Activated gamma-delta T cell treated with Interleukin-2 at 50 U/mL for 16 hours (primary cell): Measurements from ENCODE around the gene ITM2B.
"Not testable (repeated sequence)": the region's sequence is repeated elsewhere in the genome, so short reads cannot be mapped to it uniquely, and the experiment has no call there.

ENCODE experiments used
- DNase-seq: peaks from one replicate; pipeline ENCODE4 v3.0.0-alpha.2; 2020

Gene ITM2B

GRCh38 chr13:48230541-48230940 lies 2.5 kb upstream of the ITM2B start:
- no peak for DNase-seq

GRCh38 chr13:48231080-48231479 lies 1.9 kb upstream of the ITM2B start:
- no peak for DNase-seq

- DNase-seq: no peak
These were observed 1.1 kb upstream of the ITM2B start for GRCh38 chr13:48231933-48232332.

DNA sequence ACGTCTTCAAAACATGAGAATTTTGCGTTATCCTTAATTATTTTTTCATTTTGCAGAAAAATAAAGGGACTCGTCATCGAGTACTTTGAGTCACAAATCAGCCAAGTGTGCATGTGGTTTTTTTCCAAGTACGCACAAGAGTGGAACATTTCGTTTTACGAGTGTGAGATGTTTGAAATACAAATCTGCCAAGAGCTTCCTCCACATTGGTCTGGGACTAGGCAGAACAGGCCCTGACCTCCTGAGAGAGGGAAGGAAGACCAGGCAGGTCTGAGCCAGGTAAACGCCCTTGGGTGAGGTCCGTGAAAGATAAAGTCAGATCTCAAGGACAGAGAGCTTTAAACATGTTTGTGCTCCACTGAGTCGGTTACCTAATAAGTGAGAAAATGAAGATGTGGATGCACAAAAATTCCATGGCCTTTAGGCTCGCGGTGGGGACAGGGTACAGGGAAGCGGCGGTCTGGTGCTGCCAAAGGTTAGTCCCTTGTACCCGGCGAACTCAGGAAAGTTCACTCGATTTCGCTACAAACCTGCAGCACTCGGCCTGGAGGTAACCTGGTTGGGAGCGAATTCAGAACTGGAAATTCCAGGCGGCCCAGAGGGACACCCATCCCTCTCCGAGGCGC lies 473 bp upstream of the ITM2B start:
- no peak for DNase-seq

- DNase-seq: no peak
These were observed 983 bp downstream of the ITM2B start for GRCh38 chr13:48233889-48234488.

GRCh38 chr13:48234566-48235340 lies 1.7 kb downstream of the ITM2B start:
- DNase-seq: no peak

DNA sequence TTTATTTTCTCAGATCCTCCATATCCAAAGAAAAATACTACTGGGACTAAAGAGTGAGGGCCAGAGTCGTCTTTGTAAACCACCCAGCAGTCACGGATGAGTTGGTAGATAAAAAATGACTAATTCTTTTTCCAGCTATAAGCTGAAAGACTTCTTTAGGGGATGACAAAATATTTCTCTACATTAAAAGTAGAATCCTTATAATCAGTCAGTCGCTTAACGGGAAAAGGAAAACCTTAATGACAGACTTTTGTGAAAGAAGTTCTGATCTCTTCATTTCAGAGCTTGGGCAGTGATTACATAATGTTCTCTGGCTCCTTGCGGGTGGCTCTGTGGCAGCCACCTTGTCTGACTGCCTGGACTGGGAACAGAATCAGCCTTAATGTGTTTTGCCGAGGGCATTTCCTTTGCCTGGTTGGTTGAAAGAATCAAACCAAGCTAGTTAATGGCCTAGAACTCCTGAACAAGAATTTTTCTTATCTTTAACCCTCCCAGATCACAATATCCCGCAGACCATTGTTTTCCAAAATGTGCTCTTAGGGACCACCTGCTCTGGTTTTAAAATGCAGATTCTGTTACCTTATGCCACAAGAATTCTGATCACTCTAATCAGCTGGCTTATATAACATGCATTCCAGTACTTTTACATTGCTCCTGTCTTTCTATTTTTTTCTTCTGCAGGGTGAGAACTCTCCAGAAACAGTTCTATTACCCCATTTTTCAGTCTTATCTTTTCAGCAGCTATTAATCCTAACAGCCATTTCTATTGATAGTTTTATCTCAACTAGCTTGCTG lies 2.5 kb downstream of the ITM2B start:
- no peak for DNase-seq

DNA sequence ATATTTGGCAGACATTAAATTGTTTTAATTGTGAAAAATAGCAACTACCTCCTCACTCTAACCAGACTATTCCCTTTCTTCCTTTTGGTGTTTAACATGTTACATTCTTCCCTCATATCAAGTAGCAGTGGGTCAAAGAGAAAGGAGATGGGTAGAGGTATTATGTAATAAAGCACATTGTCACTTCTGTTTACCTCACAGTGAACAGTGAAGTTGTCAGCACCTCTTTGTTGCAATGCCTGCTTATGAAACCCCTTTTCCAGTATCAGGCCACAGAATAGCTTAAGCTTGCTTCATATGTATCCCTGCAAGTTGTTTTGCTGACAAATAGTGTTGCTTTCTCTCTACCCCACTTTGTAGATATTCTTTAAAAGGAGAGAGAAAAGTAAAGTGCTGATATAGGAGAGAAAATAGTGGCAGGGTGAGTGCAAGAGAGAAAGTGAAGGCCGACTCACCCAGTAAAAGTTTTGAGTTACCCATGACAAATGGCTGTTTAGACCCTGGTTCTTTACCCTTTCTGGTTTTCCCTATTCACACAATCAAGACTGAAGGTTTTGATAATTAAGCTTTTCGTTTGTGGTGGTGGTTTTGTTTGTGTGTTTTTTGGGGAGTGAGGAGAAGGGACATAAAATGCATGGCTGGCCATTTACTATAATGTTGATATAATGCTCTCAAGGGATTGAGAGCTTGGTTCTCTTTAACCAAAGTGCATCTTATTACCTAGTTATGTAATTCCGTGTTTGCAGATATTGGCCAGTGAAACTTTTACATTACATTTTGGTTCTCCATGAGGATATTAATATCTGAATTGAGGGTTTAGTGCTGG lies 3.7 kb downstream of the ITM2B start:
- no peak for DNase-seq

GRCh38 chr13:48239369-48239768 lies 6.4 kb downstream of the ITM2B start:
- not testable (repeated sequence) for DNase-seq

DNA sequence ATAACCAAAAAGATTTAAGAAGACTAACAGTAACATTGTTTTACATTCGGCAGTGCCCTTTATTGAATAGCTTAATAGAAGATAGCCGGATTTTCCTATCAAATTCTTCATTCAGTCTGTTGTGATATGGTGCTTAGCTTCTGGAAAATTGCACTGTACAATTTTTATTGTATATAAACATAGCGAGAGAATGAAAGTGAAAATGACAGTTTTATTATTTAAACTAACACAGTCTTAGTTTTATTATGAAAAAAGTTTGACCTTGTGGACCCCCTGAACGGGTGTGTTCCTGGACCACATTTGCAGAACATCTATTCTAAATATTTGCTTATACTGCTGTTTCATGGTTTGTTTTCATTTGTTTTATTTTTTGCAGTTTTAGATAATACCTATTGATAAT lies 8.6 kb downstream of the ITM2B start:
- no peak for DNase-seq

DNA sequence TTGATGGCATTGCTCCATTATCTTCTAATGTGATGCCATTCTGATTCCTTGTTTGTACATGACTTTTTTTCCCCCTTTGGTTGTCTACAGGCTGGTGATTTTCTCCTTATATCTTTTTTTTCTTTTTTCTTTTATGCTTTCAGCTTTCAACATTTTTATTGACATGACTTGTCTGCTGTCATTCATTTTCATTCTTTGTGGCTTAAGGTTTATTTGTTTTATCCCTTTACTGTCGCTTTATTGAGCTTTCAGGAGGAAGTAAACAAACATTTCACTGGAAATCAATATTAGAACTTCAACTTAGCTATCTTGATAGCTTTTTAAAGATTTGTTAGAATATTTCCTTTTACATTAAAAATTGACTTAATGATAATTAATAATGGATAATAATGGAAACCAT lies 9.7 kb downstream of the ITM2B start:
- DNase-seq: no peak

- no peak for DNase-seq
These were observed 11.2 kb downstream of the ITM2B start for GRCh38 chr13:48244159-48244558.

GRCh38 chr13:48246102-48246501 lies 13.1 kb downstream of the ITM2B start:
- no peak for DNase-seq

DNA sequence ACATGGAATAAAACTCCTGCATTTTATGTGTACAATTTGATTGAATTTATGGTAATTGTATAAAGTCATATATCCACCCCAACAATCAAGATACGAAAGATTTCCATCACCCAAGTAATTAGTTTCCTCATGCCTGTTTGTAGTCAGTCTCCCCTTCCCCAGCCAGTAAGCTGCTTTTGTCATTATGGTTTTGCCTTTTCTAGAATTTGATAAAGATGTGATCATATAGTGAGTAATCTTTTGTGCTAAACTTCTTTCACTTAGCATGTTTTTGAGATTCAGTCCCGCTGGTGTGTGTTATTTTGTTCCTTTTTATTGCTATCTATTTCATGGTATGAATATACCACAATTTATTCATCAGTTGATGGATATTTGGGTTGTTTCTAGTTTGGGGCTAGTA lies 16.0 kb downstream of the ITM2B start:
- DNase-seq: no peak

GRCh38 chr13:48251611-48252081 lies 18.6 kb downstream of the ITM2B start:
- no peak for DNase-seq

DNA sequence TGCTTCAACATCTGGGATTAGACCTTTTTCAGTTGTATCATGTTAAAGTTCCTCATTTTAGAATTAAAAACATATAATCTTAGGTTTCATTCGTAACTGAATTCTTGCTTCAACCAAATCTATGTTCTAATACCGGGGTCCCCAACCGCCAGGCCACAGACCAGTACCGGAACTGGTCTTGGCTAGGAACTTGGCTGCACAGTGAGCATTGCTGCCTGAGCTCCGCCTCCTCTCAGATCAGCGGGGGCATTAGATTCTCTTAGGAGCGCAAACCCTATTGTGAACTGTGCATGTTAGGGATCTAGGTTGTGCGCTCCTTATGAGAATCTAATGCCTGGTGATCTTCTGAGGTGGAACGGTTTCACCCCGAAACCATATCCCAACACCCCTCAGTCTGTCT lies 19.2 kb downstream of the ITM2B start:
- DNase-seq: no peak

DNA sequence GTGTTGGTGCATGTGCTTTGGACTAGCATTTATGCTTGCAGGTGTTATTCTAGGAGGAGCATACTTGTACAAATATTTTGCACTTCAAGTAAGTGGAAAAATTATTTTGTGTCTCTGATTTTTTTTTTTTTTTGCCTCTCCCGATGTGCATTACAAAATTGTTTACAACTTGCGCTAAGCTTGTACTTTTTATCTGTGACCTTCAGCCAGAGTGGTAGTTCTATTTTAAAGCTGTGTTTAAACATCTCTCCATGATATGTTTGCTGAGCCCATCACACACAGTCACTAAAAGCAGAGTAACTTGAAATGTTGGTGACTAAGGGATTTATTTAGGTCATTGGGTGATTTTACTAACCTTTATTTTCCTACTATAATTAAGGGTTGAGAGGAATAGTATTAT lies 20.8 kb downstream of the ITM2B start:
- DNase-seq: no peak

GRCh38 chr13:48255090-48255489 lies 22.1 kb downstream of the ITM2B start:
- no peak for DNase-seq

- DNase-seq: no peak
These were observed 22.9 kb downstream of the ITM2B start for GRCh38 chr13:48255954-48256353.

GRCh38 chr13:48258002-48258401 lies 25.0 kb downstream of the ITM2B start:
- DNase-seq: no peak

- no peak for DNase-seq
These were observed 25.4 kb downstream of the ITM2B start for GRCh38 chr13:48258430-48258829.

GRCh38 chr13:48260970-48261369 lies 28.0 kb downstream of the ITM2B start:
- no peak for DNase-seq
